Posterior cingulate gyrus (tissue), 11 donors: Measurements from ENCODE around the gene AVPR2.

Experiments
- DNase-seq, 10 donors: peaks; one replicate each; pipeline versions ENCODE4 v3.0.0 to v3.0.0-alpha.2; 2020 to 2021; ENCODE audit warnings: mixed read lengths in 3 of 10
- intact Hi-C: fragments of 100-400 bp; cut with DNase I; formaldehyde crosslinking; loops from one replicate; pipeline ENCODE4 v1.15.1; 2023

AVPR2 gene

DNA sequence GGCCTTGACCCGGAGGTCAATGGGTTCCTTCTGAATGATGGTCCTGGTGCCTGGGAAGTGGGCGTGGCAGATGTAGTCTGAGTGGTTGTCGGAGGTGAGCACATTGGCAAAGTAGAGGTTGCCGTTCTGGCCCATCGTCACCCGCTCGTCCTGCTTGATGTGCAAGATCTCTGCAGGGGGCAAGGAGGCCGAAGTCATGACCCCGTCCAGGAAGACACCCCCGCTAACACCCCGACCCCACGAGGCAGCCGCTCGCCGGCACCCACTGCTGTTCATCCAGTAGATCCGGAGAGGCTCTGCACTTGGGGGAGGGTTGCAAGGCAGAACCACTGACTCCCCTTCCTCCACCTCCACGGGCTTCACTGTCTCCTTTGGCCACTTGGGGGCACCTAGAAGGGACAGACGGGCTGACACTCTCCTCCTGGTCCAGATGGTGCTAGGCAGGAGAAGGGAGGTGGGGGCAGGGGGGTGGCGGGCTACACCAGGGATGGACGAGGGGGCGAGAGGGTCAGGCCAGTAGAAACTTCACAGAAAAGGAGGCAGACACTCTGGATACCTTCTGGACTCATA is 33.6 kb upstream of the AVPR2 start:
- intact Hi-C loops, result no loop called here
- DNase-seq, result no peak

DNA sequence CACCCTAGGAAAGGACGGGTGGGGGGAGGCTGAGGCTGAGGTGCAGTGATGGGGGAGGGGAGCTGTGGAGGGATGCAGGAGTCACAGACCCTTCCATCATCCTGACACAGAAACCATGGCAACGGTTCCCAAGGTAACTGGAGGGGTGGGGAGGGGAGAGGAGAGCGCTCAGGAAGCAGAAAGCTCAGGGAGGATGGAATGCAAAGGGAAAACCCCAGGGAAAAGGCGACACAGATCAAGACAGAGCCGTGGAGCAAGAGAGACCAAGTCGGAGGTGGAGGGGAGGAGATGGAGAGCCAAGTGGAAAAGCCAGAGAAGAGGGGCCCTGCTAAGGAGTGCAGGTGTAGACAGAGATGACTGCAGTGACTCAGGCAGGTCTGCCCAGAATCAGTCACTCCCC is 33.0 kb upstream of the AVPR2 start:
- no peak for DNase-seq
- intact Hi-C loops, result no loop called here

DNA sequence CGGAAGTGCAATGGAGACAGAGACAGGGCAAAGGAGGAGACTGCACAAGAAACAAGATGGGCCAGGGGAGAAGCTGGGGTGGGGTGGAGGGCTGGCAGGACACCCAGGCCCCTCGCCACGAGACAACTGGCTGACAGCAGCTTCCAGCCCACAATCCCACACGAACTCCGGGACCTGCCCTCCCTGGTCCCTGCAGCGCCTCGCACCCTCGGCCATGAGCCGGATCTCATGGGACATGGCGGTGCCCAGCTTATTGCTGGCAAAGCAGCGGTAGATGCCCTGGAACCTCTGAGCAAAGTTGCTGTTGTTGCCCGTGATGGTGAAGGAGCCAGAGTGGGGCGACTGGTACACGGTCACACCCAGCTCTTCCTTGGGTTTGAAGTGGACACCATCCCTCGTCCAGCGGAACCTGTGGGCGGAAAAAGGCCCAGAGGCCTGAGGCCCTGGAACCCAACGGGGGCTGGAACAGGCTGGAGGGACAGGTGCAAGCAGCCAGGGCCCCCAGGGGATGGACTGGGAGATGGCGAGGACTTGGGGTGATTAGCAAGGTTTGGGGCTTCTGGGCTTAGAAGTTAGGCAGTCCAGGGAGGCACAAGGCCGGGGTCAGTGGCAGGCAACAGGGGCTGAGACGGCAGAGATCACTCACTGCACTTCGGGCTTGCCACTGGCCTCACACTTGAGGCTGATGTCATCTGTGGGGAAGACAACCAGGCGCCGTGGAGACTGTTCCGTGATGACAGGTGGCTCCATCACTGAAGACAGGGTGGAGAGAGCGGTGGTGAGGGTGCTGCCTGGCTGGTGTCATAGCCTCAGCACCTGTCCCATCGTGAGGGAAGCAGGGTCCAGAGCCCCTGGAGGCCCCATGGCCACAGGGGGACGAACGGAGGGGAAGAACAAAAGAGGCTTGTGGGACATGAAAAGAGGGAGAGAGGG is 32.3 kb upstream of the AVPR2 start:
- intact Hi-C loops, result no loop called here
- DNase-seq, result peak in 2 of 10 donors; percentile 78 to 83

- peak in 1 of 10 donors; percentile 65 for DNase-seq
- intact Hi-C loops, result no loop called here
Measured at GRCh38 chrX:153873282-153874084, 31.0 kb upstream of the AVPR2 start.

GRCh38 chrX:153874085-153874365 is 30.4 kb upstream of the AVPR2 start:
- intact Hi-C loops, result no loop called here
- peak in 1 of 10 donors; percentile 18 for DNase-seq

DNA sequence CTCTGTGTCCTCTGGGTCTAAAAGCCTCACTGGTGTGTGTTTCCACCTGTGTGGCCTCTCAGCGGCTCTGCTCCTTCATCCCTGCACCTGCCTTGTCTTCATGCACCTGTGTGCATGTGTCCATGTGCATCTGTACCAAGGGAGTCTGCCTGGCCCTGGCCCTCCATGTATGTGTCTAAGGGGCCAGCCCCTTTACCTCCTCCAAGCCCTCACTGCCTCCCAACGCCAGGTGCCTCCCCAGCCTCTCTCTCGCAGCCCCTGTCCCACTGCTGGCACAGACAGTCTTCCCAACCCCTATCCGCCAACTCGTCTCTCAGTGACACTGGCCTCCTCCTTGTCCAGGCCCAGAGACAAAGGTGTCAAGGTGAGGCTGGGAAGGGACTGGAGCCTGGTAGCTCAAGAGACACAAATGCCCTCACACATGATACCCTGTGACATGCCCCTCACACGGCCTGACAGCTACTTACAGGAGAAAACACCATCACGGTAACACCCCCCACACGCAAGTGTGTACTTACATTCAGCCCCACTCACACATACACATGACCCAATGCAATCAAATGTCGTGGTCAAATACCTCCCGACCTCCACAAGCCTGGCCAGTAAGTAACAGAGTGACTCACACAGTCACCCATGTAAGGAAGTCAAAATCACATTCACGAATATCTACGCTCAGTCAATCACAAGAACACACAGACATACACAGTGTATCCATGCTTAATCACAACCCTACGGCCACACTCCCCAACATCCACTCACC is 29.9 kb upstream of the AVPR2 start:
- peak in 1 of 10 donors; percentile 31 for DNase-seq
- intact Hi-C loops, result no loop called here

DNA sequence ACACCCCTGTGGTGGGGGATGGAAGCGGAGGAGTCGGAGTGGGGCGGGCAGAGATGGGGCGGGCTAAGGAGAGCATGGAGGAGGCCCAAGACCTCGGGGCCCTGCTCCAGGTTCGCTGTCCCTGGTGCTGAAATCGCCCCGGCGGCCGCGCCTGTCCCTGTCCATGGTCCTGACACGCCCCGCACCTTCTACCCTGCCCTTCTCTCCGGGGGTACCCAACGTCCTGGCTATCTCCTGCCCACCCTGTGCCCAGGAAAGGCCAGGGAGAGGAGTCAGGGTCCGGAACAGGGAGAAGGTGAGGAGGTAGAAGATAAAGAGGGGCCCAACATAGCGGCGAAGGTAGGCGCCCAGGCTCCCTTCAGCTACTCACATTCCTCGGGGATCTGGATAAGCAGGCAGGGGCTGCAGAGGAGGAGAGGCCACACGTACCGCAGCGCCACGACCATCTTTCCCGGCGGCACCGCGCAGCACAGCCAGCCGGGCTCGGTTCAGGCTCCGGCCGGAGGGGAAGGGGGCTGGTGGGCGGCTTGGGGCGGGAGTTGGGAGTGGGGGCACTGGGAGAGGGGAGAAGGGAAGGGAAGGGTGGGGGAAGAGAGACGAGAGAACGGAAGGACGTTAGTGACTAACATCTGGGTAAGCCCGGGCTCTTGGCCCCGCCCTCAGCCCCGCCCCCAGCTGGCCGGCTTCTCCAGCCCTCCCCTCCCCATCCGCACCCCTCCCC is 28.9 kb upstream of the AVPR2 start:
- intact Hi-C loops, result no loop called here
- DNase-seq, result peak in 6 of 10 donors; percentile 42 to 94 (median 58)

GRCh38 chrX:153876112-153876491 is 28.4 kb upstream of the AVPR2 start:
- intact Hi-C loops, result no loop called here
- DNase-seq, result no peak

GRCh38 chrX:153877571-153878261 is 26.8 kb upstream of the AVPR2 start:
- DNase-seq, result peak in 1 of 10 donors; percentile 34
- intact Hi-C loops, result no loop called here

GRCh38 chrX:153878345-153878744 is 26.1 kb upstream of the AVPR2 start:
- intact Hi-C loops, result no loop called here
- DNase-seq, result no peak

- DNase-seq, result peak in 1 of 10 donors; percentile 80
- intact Hi-C loops, result no loop called here
Measured at GRCh38 chrX:153878969-153879653, 25.4 kb upstream of the AVPR2 start.

- DNase-seq, result peak in 2 of 10 donors; percentile 38 to 66
- intact Hi-C loops, result loop anchor here (10.0 kb wide), 1 partner anchor 55 kb away; no protein-coding TSS in a partner anchor
Measured at GRCh38 chrX:153879741-153880439, 24.6 kb upstream of the AVPR2 start.

GRCh38 chrX:153880440-153880815 is 24.0 kb upstream of the AVPR2 start:
- intact Hi-C loops, result loop anchor here (10.0 kb wide), 1 partner anchor 56 kb away; no protein-coding TSS in a partner anchor

GRCh38 chrX:153881281-153881680 is 23.2 kb upstream of the AVPR2 start:
- peak in 2 of 10 donors; percentile 50 to 52 for DNase-seq
- intact Hi-C loops, result loop anchor here (10.0 kb wide), 1 partner anchor 56 kb away; no protein-coding TSS in a partner anchor

More at GRCh38 chrX:153880440-153880815, 24.0 kb upstream of the AVPR2 start:
- peak in 3 of 10 donors; percentile 71 to 85 (median 85) for DNase-seq

DNA sequence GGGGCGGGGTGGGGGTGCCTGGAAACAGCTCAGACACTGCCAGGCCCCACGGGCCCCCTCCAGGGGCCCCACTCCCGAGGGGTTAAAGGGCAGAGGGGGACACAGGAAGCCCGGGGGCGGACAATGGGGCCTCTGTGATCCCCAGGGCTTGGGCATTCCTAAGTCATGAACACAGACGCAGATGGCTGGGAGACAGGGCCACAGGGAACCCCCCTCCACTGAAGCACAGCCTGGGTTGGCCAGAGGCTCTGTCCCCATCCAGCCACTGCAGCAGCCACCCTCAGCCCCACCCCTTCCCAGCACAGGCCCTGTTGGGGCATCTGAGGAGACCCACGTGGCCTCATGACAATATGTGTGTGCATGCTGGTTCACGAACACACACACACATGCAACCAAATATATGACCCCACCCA is 22.4 kb upstream of the AVPR2 start:
- intact Hi-C loops, result loop anchor here (10.0 kb wide), 1 partner anchor 57 kb away; no protein-coding TSS in a partner anchor
- DNase-seq, result peak in 4 of 10 donors; percentile 14 to 79 (median 56)

DNA sequence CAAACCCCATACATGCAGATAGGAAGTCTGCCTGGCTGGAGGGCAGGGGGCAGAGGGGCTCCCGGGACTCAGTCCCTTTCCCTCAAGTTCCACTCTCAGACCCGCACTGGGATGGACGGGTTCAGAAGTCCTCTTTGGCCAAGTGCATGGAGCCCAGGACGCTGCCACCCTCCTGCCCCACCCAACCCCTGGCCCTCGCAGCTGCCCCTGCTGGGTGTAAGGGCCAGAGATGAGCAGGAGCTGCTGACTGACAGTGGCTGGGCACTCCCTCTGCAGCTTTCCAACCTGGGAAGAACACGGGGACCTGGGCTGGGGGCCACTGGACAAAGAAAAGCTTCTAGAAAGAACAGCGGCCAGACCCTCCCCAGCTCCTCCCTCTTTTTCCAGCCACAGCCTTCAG is 21.9 kb upstream of the AVPR2 start:
- DNase-seq, result peak in 3 of 10 donors; percentile 21 to 72 (median 24)
- intact Hi-C loops, result loop anchor here (10.0 kb wide), 1 partner anchor 58 kb away; no protein-coding TSS in a partner anchor

DNA sequence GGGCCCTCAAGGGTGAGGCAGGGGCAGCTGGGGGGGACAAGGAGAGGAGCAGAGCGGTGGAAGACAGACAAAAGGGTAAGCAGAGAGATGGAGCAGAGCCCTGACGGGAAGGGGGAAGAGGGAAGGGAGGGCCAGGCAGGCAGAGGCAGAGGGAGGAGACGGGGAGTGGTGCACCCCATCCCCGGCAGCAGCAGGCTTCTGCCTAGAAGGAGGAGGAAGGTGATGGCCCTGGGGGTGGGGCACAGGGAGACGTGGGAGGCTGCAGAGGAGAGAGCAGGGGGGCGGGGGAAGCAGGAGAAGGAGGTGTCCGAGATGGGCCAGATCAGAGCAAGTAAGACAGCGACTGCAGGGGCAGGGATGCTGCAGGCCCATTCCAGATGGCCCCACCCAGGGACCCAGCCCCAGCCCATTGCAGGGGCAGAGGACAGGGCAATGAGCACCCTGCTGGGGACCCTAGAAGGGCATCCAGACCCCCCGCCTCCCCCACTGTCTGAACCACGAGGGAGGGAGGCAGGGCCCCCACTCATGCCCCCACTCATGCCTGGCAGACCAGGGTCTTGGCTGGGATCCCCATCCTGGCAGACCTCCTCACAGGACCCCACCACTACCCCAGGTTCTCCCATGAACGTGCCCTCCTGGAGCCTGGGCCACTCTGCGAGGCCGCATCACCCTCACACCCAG is 21.2 kb upstream of the AVPR2 start:
- DNase-seq, result peak in 2 of 10 donors; percentile 10 to 86
- intact Hi-C loops, result loop anchor here (10.0 kb wide), 1 partner anchor 59 kb away; no protein-coding TSS in a partner anchor
